ENCODE data around the gene DUSP1. TPM values are rescaled to one million over a fixed set of nuclear protein-coding genes. Genes with fewer than 3 reads are reported as not detected.

DUSP1 gene
- total RNA-seq, 2 experiments from 2014 or later: 5.3 to 7.0 TPM

GRCh38 chr5:172782169-172783039 is 11.4 kb upstream of the DUSP1 start:
- Histone ChIP-seq H3K27ac (ENCODE audit: low read depth, low read length, poor library complexity, severe bottlenecking) (no peak overlapping the region), H4K20me1 (ENCODE audit: insufficient read depth, low read length) (no peaks in the 10 kb centered on the region), H3K4me3 (ENCODE audit: low read depth, low read length, poor library complexity, severe bottlenecking) (no peak overlapping the region), H3K36me3 (ENCODE audit: insufficient read depth, low read length) (no peaks in the 10 kb centered on the region), H3K9me3 (ENCODE audit: low read length) (no peaks in the 10 kb centered on the region), H3K79me2 (ENCODE audit: insufficient read depth, low read depth, low read length) (no peaks in the 10 kb centered on the region), H3K9me2 (ENCODE audit: insufficient read depth, low read length) (no peaks in the 10 kb centered on the region), H3K4me2 (ENCODE audit: low read length) (no peak overlapping the region), H2AFZ (ENCODE audit: low read length) (no peak overlapping the region), H3K4me1 (ENCODE audit: insufficient read depth, low read length, poor library complexity, severe bottlenecking) (peaks cover 5% of the 10 kb centered on the region)
- CTCF ChIA-PET (ENCODE audit: unreplicated experiment): interaction anchor here (0.5 kb wide), 1 partner anchor 47 kb away, joined by 5 read pairs; no protein-coding TSS in a partner anchor
- no TSS peak for BruUV-seq (replicated peaks)
- TF ChIP-seq, protein P1, sequence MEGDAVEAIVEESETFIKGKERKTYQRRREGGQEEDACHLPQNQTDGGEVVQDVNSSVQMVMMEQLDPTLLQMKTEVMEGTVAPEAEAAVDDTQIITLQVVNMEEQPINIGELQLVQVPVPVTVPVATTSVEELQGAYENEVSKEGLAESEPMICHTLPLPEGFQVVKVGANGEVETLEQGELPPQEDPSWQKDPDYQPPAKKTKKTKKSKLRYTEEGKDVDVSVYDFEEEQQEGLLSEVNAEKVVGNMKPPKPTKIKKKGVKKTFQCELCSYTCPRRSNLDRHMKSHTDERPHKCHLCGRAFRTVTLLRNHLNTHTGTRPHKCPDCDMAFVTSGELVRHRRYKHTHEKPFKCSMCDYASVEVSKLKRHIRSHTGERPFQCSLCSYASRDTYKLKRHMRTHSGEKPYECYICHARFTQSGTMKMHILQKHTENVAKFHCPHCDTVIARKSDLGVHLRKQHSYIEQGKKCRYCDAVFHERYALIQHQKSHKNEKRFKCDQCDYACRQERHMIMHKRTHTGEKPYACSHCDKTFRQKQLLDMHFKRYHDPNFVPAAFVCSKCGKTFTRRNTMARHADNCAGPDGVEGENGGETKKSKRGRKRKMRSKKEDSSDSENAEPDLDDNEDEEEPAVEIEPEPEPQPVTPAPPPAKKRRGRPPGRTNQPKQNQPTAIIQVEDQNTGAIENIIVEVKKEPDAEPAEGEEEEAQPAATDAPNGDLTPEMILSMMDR (conservative IDR thresholded peaks at IDR 0.05; ENCODE audit: low read length): no peak
- TF ChIP-seq EZH2phosphoT487 (IDR thresholded peaks at IDR 0.05; ENCODE audit: borderline replicate concordance, low read depth, low read length): no peak
- no peak for DNase-seq (ENCODE audit: low spot score)
- POLR2A ChIA-PET: interaction anchor here (0.7 to 1.5 kb wide), 2 partner anchors 10 to 17 kb away, joined by 3 to 5 read pairs; no protein-coding TSS in a partner anchor
- intact Hi-C loops (cut with micrococcal nuclease; ENCODE audit: unreplicated experiment): no loop called here

- CTCF ChIA-PET (ENCODE audit: unreplicated experiment): no interaction called here
- H3K9me2 ChIP-seq (ENCODE audit: insufficient read depth, low read length): no peaks in the 10 kb centered on the region
- no peak overlapping the region for H3K4me2 ChIP-seq (ENCODE audit: low read length)
- H3K36me3 ChIP-seq (ENCODE audit: insufficient read depth, low read length): no peaks in the 10 kb centered on the region
- TF ChIP-seq, protein P1 (conservative IDR thresholded peaks at IDR 0.05; ENCODE audit: low read length): no peak
- no peak for TF ChIP-seq EZH2phosphoT487 (IDR thresholded peaks at IDR 0.05; ENCODE audit: borderline replicate concordance, low read depth, low read length)
- peaks cover 14% of the 10 kb centered on the region for H3K4me1 ChIP-seq (ENCODE audit: insufficient read depth, low read length, poor library complexity, severe bottlenecking)
- H3K79me2 ChIP-seq (ENCODE audit: insufficient read depth, low read depth, low read length): no peaks in the 10 kb centered on the region
- H3K4me3 ChIP-seq (ENCODE audit: low read depth, low read length, poor library complexity, severe bottlenecking): no peak overlapping the region
- DNase-seq (ENCODE audit: low spot score): no peak
- no peak overlapping the region for H2AFZ ChIP-seq (ENCODE audit: low read length)
- no peaks in the 10 kb centered on the region for H3K9me3 ChIP-seq (ENCODE audit: low read length)
- intact Hi-C loops (cut with micrococcal nuclease; ENCODE audit: unreplicated experiment): no loop called here
- H4K20me1 ChIP-seq (ENCODE audit: insufficient read depth, low read length): no peaks in the 10 kb centered on the region
- POLR2A ChIA-PET: interaction anchor here (0.6 to 0.7 kb wide), 2 partner anchors 46 to 841 kb away, joined by 3 to 4 read pairs; no protein-coding TSS in a partner anchor
- no peak overlapping the region for H3K27ac ChIP-seq (ENCODE audit: low read depth, low read length, poor library complexity, severe bottlenecking)
- no TSS peak for BruUV-seq (replicated peaks)
Observed at GRCh38 chr5:172779691-172780341, 8.8 kb upstream of the DUSP1 start.
